GM19351 (cell line): Measurements from ENCODE around the gene NUDT19.
A peak's percentile ranks its signal among the peaks of the same experiment; 100 is the strongest.
"Not testable (repeated sequence)": the region's sequence is repeated elsewhere in the genome, so short reads cannot be mapped to it uniquely, and the experiment has no call there.

Experiments
- ATAC-seq: cut with Tn5 transposase; IDR thresholded peaks from one replicate; pipeline ENCODE4 v1.9.1; 2021; ENCODE audit warnings: mild to moderate bottlenecking, moderate library complexity; ENCODE audit not compliant: unreplicated experiment

The NUDT19 gene

GRCh38 chr19:32691291-32691951 lies at the start of gene NUDT19:
Gene NUDT19, plus strand, starts transcription at chr19:32691821. Its CDS starts 140 bp downstream, at chr19:32691961.
- ATAC-seq, result peak; percentile 88

DNA sequence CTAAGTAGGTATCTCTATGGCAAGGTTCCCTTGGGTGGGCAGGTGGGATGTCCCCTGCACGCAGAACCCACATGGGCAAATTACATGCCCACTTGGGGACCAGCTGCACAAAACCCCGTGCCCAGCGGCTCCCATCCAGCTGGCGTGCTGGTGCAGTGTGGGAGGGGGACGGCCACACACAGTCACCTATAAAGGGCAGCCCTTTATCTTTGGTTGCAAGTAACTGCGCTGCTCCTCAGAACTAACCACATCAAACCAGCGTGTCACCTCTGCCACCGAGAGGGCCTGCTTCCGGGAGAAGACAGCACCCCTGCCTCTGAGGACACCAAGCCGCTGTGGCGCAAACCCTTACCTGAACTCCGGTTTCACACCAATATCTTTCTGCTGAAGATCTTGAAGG lies 48.9 kb upstream of the NUDT19 start:
- no peak for ATAC-seq

DNA sequence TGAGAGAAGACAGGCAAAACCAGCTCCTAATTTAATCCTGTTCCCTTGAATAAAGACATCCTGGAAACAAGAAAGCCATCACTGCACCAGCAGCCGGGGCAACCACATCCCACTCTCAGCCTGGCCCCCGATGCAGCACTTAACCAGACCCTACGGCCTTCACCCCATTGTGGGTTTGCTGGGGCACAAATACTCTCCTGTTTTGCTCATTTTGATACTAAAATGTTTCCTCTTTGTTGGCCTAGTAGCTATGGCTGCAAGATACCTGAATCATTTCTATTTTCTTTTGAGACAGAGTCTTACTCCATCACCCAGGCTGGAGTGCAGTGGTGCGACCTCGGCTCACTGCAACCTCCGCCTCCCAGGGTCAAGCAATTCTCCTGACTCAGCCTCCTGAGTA lies 45.1 kb upstream of the NUDT19 start:
- ATAC-seq, result no peak

GRCh38 chr19:32647361-32647760 lies 44.3 kb upstream of the NUDT19 start:
- ATAC-seq, result no peak

DNA sequence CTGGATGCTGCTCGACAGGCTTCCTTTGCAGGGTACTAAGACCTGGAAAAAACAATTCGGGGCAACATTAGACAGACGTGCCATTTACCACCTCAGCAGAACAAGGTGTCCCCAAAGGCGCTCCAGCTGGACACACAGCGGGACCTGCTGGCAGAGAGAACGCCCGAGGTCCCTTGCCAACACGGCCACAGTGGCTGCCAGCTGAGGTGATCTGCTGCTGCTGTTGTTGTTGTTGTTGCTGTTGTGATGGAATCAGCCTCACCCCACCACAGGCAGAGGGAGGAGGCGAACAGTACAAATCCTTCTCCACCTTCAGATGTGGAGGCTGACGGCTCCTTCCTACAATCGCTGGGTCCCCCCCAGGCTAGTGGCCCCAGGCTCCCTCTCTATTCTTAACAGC lies 41.9 kb upstream of the NUDT19 start:
- no peak for ATAC-seq

DNA sequence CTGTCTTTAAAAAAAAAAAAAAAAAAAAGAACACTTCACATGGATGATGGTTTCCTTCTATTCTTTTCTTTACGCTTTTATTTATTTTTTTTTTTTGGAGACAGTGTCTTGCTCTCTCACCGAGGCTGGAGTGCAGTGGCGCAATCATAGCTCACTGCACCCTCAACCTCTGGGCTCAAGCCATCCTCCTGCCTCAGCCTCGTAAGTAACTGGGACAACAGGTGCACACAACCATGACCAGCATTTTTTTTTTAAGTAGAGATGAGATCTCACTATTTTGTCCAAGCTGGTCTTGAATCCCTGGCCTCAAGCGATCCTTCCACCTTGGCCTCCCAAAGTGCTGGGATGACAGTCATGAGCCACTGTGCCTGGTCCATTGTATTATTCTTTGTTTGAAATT lies 41.0 kb upstream of the NUDT19 start:
- ATAC-seq, result no peak

DNA sequence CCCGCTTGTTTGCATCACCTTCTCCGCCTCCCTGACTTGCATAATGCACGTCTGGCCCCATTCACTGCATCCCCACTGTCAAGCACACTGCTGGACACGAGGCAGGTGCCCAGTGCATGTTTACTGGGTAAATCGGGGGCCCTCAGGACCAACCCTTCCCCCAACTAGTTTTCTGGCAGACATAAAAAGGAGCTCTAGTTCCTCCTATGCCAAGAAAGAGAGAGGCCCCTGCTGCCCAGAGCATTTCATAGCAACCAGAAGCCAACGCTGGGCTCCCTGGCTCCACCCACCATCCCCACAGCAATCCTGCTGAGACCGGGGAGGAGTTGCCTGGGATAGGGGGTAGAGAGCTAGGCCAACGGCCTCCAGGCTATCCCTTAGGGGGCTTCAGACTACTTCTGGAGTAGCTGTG lies 39.9 kb upstream of the NUDT19 start:
- ATAC-seq, result no peak

DNA sequence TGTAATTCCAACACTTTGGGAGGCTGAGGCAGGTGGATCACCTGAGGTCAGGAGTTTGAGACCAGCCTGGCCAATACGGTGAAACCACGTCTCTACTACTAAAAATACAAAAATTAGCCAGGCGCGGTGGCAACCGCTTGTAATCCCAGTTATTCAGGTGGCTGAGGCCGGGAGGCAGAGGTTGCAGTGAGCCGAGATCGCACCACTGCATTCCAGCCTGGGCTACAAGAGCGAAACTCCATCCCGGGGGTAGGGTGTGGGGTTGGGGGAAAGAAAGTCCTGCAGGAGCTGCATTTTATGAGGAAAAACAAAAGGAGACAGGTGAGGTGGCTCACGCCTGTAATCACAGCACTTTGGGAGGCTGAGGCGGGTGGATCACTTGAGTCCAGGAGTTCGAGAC lies 39.3 kb upstream of the NUDT19 start:
- not testable (repeated sequence) for ATAC-seq

DNA sequence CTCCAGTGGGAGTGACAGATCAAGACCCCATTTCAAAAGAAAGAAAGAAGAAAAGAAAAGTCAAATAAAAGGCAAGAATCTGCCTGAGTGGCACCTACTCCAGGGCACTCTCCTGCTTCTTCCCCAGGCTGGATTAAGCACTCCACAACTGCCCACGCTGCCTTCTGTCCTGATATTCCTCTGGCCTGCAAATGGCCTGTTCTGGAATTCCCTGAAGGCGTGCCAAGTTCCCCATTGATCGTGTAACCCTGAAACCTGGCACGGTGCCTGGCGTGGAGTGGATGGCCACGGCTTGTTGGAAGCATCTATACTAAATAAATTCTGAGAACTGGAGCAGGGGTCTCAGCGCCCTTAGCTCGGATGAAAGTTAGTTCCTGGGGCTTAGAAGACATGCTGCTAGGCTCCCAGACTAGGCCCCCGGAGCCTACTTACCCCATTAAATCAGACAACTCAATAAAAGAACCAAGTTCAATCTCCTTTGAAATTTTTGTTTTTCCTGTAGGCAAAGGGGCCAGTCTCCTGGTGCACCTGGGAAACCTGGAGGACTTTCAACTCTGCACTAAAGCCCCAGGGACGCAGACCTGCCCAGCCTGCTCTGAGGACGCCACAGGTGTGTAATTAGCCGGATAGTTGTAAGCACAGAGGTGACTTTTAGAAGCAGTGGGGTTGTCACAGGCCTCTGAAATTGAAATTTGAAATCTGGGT lies 38.6 kb upstream of the NUDT19 start:
- ATAC-seq, result no peak

DNA sequence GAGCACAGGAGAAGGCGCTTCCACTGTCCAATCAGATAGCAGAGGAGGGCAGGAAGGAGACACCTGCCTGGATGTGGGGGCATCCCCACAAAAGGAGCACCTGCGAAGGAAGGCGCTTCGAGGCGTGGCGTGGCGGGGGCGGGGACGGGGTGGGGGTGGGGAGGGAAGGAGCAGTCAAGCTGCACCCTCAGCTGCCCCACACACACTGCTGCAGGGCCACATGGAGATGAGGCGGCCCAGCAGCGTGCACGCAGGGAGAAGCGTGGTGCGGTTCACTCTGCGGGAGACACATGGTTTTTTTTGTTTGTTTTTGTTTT lies 38.1 kb upstream of the NUDT19 start:
- no peak for ATAC-seq

GRCh38 chr19:32656379-32656778 lies 35.2 kb upstream of the NUDT19 start:
- ATAC-seq, result not testable (repeated sequence)

DNA sequence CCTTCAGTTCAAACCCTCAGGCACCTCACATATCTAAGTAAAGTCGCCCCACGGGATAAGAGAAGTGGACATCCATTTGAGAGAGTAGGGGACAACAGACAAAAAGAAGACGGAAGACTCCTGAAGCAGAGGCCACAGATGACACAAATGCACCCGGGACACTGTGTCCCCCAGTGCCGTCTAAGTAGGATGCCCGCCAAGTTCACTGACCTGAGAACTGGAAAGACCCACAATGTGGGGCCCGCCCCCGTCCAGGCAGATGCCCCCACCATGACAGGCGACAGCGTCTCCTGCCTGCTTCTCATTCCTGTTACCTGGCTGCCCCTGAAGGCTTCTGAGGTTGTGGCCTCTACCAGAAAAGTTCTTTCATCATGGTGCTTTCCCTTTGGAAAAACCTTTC lies 33.5 kb upstream of the NUDT19 start:
- ATAC-seq, result no peak

GRCh38 chr19:32658527-32658926 lies 33.1 kb upstream of the NUDT19 start:
- ATAC-seq, result no peak

GRCh38 chr19:32661318-32661717 lies 30.3 kb upstream of the NUDT19 start:
- ATAC-seq, result no peak

- no peak for ATAC-seq
Observed at GRCh38 chr19:32662186-32662585, 29.4 kb upstream of the NUDT19 start.

DNA sequence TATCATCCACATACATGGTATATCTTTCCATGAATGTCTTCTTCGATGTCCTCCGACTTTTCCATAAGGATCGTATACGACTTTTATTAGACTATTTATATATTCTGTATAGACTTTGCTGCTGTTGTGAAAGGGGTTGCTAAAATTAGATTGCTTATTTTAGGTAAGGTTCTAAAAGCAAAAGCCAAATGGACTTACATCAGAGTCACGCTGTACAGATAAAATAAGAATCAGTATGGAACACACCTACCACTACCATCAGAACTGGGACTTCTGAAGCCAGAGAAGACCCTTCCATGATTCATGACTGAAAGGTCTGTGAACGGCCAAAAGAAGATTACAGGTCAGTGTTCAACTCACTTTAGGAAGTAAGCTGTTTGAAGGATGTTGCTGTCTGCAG lies 25.5 kb upstream of the NUDT19 start:
- ATAC-seq, result no peak

GRCh38 chr19:32669310-32669709 lies 22.3 kb upstream of the NUDT19 start:
- ATAC-seq, result no peak

- no peak for ATAC-seq
Observed at GRCh38 chr19:32671883-32672593, 19.6 kb upstream of the NUDT19 start.

GRCh38 chr19:32672841-32673240 lies 18.8 kb upstream of the NUDT19 start:
- no peak for ATAC-seq

DNA sequence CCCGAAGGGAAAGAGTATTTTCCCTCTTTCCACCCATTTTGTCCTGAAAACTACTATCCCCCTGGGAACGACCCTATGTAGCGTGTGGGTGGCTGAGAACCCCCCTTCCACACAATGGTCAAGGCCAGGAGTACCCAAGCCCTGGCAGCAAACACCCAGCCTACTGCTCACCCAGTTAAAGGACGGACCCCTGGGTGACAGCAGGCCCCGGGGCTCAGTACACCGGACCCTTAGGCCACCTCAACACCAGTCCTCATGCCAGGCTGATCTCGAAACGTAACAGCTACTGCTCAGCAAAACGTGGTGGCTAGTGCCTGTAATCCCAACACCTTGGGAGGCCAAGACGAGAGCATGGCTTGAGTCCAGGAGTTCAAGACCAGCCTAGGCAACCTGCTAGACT lies 18.0 kb upstream of the NUDT19 start:
- no peak for ATAC-seq

DNA sequence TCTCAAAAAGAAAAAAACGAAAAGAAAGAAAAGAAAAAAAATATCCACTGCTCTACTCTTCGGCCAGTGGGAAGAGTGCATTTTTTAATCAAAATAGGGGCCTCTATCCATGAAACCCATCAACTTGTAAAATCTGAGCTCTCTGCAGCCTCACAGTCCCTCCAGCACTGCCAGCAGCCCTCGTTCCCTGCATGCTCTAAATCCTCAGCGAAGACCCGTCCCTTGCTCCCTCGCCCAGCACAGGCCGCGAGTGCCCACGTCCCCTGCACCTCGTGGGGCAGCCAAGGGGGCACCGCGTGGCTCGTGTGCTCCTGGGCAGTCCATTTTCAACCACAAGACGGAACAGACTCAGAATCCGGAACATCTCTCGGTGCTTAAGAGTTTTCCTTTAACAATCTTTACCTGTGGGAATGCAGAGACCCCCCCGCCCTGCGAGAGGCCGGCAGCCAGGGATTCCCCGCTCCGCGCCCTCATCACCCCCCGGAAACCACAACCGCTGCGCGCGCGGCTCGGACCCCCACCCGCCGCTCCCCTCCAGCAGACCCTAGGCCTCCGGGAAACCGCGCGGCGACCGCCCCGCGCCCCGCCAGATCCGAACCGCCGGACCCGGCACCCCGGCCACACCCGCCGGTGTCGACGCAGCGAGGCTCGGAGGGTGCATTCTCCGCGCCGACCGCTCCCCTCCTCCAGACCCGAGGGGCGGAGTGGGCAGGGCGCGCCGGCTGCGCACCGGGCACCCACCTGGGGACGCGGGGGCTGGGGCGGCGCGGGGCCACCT lies 17.3 kb upstream of the NUDT19 start:
- ATAC-seq, result peak; percentile 15
